Measurements from ENCODE around the gene CDC5L. TPM values are rescaled to one million over a fixed set of nuclear protein-coding genes. Genes with fewer than 3 reads are reported as not detected.

CDC5L gene
- total and polyA plus RNA-seq, 2 of the 13 experiments (the other 11 are each of a cell fraction or from before 2014, with no cell fraction given): 11.0 to 34.2 TPM

DNA sequence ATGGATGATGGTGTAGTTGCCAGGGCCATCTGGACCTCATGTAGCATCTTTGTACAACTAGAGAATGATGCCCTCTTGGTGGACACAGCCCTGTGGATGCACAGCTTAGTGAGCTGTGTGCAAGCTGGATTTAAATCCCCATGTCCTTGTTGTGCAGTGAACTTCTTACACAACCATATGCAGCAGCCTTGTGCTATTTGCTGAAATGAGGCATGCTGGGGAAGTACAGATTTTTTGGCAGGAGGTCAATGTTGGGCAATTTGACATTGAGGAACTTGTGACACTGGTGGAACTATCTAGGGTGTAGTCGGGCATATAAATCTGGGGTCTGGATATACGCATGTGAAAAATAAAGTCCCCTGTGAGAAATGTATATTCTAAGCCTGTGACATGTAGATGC is 5.8 kb upstream of the CDC5L start:
- Histone ChIP-seq H3K4me3 (replicated peaks in 1 of 3; ENCODE audit: insufficient read depth in 1 of 3, low read depth in 2 of 3, low read length in 3 of 3) (no peak overlapping the region), H3K79me2 (ENCODE audit: insufficient read depth, low read length) (no peaks in the 10 kb centered on the region), H3K4me1 (ENCODE audit: insufficient read depth, low read length) (peaks cover 5% of the 10 kb centered on the region), H3K9ac (ENCODE audit: insufficient read depth, low read depth, low read length) (no peak overlapping the region), H2AFZ (ENCODE audit: low read length) (no peak overlapping the region), H3K27ac (ENCODE audit: extremely low read length, insufficient read depth, low read length) (no peak overlapping the region), H3K4me2 (ENCODE audit: low read depth, low read length) (no peak overlapping the region), H3K36me3 (replicated peaks in 1 of 2; ENCODE audit: control insufficient read depth in 1 of 2, insufficient read depth in 2 of 2, low read length in 2 of 2) (no peaks in the 10 kb centered on the region), H3K9me3 (ENCODE audit: low read length) (no peaks in the 10 kb centered on the region), H4K20me1 (ENCODE audit: insufficient read depth, low read length) (no peaks in the 10 kb centered on the region), H3K27me3 (ENCODE audit: control insufficient read depth in 1 of 2, insufficient read depth in 2 of 2, low read length in 2 of 2) (no peaks in the 10 kb centered on the region)
- BruUV-seq (replicated peaks): no TSS peak
- FAIRE-seq (no peak), ATAC-seq (peak; percentile 69), DNase-seq (ENCODE audit: low spot score) (peak; percentile 37)
- CTCF ChIA-PET (ENCODE audit: low intra/inter-chr PET ratio, low total read pairs): no interaction called here
- no peak for TF ChIP-seq TAF1 (CRISPR knock-in tag; IDR thresholded peaks at IDR 0.05)
- 0 out of 2 replicates have a peak, but pooled peaks have one; percentile 20 for TF ChIP-seq CEBPG (CRISPR knock-in tag; IDR thresholded peaks at IDR 0.05)
- peak; percentile 82 for TF ChIP-seq CEBPB (IDR thresholded peaks at IDR 0.05; ENCODE audit: borderline replicate concordance, low read depth, low read length)
- POLR2A ChIA-PET: no interaction called here
- intact Hi-C loops (cut with micrococcal nuclease; ENCODE audit: unreplicated experiment): no loop called here
- in situ Hi-C loops (cut with HindIII; ENCODE audit: extremely low pct_ligation_motif_present, low pct_unique_long_range_greater_than_20kb): no loop called here
- 30% methylated on average over 2 of the region's 2 CpGs for WGBS (ENCODE audit: low lambda C conversion rate)

DNA sequence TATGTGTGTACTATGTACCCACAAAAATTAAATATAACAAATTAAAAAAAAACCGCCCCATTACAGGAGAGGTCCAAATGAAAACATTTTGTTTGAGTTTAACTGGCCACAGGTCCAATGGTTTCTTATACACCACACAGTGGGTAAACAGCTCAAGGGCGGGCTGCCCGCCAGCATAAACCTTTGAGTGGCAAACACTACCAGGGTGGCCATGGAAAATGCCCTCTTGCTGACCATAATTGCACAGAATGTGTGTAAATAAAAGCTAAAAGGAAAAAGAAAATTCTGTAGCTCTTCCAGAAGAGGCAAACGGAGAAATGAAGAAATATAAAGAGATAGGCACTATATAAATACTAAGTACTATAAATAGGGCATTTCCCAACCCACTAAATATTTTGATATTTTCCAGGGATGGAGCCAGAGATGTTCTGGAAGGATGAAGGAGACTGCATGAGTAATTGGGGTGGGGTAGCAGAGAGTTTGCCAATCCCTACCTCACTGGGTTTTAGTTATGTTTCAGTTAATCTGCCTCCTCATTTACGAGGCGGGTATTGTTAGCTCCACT is 1.1 kb upstream of the CDC5L start:
- no peak for ATAC-seq
- peaks cover 0 to 7% of the 10 kb centered on the region in 2 experiments; a peak in 2 of 5 replicates for H3K36me3 ChIP-seq (replicated peaks in 1 of 2; ENCODE audit: control insufficient read depth in 1 of 2, insufficient read depth in 2 of 2, low read length in 2 of 2)
- H2AFZ ChIP-seq (ENCODE audit: low read length): peak overlapping the region; percentile 60

More for the DNA sequence above, 1.1 kb upstream of the CDC5L start:
- H4K20me1 ChIP-seq (ENCODE audit: insufficient read depth, low read length): peaks cover 23% of the 10 kb centered on the region
- TF ChIP-seq FOXO4 (CRISPR knock-in tag; conservative IDR thresholded peaks at IDR 0.05): no peak
- 0 out of 2 replicates have a peak, but pooled peaks have one; percentile 56 for TF ChIP-seq THYN1 (CRISPR knock-in tag; IDR thresholded peaks at IDR 0.05; ENCODE audit: borderline replicate concordance, low read depth)
- H3K4me2 ChIP-seq (ENCODE audit: low read depth, low read length): peak overlapping the region; percentile 97
- in situ Hi-C loops (cut with HindIII; ENCODE audit: extremely low pct_ligation_motif_present, low pct_unique_long_range_greater_than_20kb) (no loop called here), intact Hi-C loops (cut with micrococcal nuclease; ENCODE audit: unreplicated experiment) (no loop called here)
- FAIRE-seq (no peak), DNase-seq (ENCODE audit: low spot score) (no peak)
- H3K4me3 ChIP-seq (replicated peaks in 1 of 3; ENCODE audit: insufficient read depth in 1 of 3, low read depth in 2 of 3, low read length in 3 of 3): peak overlapping the region; percentile 70 to 85 (median 70); a peak in 5 of 6 replicates
- peak overlapping the region; percentile 93 for H3K9ac ChIP-seq (ENCODE audit: insufficient read depth, low read depth, low read length)
- POLR2A ChIA-PET: interaction anchor here (0.6 kb wide), 1 partner anchor 8 kb away, joined by 3 read pairs; no protein-coding TSS in a partner anchor
- H3K4me1 ChIP-seq (ENCODE audit: insufficient read depth, low read length): peaks cover 34% of the 10 kb centered on the region
- CTCF ChIA-PET (ENCODE audit: low intra/inter-chr PET ratio, low total read pairs): no interaction called here
- no peak overlapping the region for H3K27ac ChIP-seq (ENCODE audit: extremely low read length, insufficient read depth, low read length)
- WGBS (ENCODE audit: low lambda C conversion rate): 77% methylated on average over 6 of the region's 6 CpGs
- BruUV-seq (replicated peaks): no TSS peak
- peaks cover 0 to 3% of the 10 kb centered on the region in 2 experiments; a peak in 1 of 5 replicates for H3K27me3 ChIP-seq (ENCODE audit: control insufficient read depth in 1 of 2, insufficient read depth in 2 of 2, low read length in 2 of 2)
- no peaks in the 10 kb centered on the region for H3K9me3 ChIP-seq (ENCODE audit: low read length)
- peaks cover 30% of the 10 kb centered on the region for H3K79me2 ChIP-seq (ENCODE audit: insufficient read depth, low read length)
